Activated CD8-positive, alpha-beta memory T cell treated with anti-CD3 and anti-CD28 coated beads, Interleukin-2, amount 50 U/mL, for 4 hours (primary cell): ENCODE measurements around the gene CPEB3.
"Not testable (repeated sequence)": the region's sequence is repeated elsewhere in the genome, so short reads cannot be mapped to it uniquely, and the experiment has no call there.

Source experiments
- DNase-seq: peaks from one replicate; pipeline ENCODE4 v3.0.0-alpha.2; 2020

Gene CPEB3

GRCh38 chr10:92208157-92208720 lies 82.6 kb downstream of the CPEB3 start:
- DNase-seq: no peak

GRCh38 chr10:92207061-92207460 lies 83.8 kb downstream of the CPEB3 start:
- DNase-seq: no peak

DNA sequence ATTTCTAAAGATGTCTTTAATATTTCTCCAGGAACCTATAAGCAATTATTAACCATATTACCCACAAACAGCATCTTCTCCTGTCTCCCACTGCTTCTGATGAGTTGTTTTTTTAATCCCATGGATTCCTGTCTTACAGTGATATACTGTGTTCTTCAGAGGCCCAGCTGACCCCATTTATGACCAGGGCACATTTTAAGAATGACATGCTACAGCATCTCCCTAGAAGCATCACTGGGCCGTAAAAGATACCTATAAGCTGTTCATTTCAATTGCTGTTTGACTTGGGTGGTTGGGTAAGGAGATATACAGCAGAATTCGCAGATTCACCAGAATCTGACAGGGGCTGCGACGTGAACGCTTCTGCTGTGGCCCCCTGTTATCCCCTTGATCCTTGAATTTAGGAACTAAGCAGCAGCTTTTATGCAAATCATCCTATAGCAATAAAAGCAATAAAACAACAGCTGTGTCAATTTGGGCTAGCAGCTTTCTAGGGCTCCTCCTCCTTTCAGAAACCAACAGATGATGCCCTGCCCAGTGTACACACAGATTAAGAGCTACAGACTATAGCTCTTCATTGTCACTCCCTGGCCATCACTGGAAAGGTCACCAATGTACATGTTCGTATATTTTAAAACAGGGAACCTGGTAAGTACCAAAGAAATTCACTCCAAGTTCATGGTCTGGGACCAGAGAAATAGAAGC lies 86.8 kb downstream of the CPEB3 start:
- DNase-seq: no peak

DNA sequence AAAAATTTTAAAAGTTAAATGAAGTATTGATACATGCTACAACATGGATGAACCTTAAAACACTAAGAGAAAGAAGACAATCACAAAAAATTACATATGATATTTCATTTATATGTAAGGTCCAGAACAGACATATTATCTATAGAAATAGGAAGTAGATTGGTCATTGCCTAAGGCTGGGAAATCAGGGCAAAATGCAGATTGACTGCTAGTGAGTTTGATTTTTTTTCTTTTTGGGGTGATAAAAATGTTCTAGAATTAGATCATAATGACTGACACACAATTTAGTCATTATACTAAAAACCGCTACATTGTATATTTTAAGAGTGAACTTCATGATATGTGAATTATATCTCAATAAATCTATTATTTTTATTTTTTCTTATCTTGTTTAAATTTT lies 88.3 kb downstream of the CPEB3 start:
- no peak for DNase-seq

GRCh38 chr10:92200564-92200963 lies 90.3 kb downstream of the CPEB3 start:
- no peak for DNase-seq

DNA sequence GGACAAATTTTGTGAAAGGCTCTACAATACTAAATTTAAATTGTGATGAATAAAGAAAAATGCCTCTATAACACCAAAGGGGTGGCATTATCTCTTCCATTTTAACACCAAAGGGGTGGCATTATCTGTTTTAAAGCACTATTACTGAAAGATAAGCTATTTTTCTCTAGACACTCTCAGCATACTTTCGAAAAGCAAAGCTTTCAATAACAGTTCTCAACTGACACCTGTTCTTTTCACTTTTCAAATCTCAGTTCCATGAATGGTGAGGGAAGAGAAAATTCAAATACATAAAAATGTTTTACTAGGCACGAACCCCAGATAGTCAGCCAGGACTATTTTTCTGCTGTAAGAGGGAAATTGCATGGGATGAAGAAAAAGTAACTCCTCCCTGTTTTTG lies 103.8 kb downstream of the CPEB3 start:
- DNase-seq: no peak

DNA sequence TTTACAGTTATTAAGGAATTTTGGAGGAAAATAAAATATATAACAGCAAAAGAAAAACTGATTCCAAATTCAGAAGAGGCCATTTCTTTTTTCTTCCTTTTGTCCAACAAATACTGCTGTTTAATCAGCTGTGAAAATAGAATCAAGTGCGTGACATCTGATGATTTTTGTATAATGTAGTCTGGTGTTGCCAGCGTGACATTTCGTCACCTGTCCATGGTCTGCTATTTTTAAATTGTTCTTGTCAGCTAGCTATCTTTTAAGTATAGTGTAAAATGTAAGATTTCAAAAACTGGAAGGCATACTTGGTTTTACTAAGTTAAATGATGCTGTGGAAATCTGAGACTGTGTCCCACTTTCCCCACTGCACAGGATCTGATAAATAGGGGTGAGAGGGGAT lies 105.9 kb downstream of the CPEB3 start:
- DNase-seq: no peak

DNA sequence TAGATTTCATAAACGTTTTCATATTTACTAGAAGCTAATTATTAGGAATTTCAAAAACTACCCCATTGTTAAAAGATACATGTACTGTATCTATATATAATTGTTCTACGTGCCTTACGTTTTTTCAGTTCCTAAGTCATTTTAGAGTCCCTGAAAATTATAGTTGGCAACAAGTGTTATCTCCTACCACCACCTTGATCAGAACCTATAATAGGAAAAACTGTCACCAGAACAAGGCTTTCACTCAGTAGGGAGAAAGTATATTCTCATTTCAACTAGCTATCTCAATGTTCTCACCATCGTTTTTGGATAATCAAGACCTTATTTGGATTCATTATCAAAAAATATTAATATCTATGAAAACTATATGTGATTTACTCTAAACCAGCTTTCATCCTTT lies 107.7 kb downstream of the CPEB3 start:
- DNase-seq: no peak

DNA sequence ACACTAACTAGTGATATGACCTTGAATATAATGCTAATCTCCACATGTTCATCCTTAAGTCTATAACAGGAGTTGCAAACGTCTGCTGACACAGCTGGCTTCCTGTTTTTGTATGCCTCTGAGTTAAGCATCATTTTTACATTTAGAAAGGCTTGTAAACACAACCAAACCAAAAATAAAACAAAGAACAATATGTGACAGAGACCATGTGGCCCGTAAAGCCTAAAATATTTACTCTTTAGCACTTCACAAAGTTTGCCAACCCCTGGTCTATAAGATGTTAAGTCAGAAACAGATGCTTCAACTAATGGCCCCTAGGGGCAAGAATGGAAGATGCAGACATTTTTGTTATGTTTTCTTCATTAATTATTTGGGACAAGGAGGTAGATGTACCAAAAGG lies 109.3 kb downstream of the CPEB3 start:
- no peak for DNase-seq

- DNase-seq: no peak
Observed at GRCh38 chr10:92180399-92180798, 110.5 kb downstream of the CPEB3 start.

- no peak for DNase-seq
Observed at GRCh38 chr10:92177546-92177945, 113.3 kb downstream of the CPEB3 start.

- no peak for DNase-seq
Observed at GRCh38 chr10:92175164-92175563, 115.7 kb downstream of the CPEB3 start.

- DNase-seq: no peak
Observed at GRCh38 chr10:92173996-92174395, 116.9 kb downstream of the CPEB3 start.

- DNase-seq: no peak
Observed at GRCh38 chr10:92164036-92164696, 126.7 kb downstream of the CPEB3 start.

- no peak for DNase-seq
Observed at GRCh38 chr10:92162541-92162940, 128.3 kb downstream of the CPEB3 start.

DNA sequence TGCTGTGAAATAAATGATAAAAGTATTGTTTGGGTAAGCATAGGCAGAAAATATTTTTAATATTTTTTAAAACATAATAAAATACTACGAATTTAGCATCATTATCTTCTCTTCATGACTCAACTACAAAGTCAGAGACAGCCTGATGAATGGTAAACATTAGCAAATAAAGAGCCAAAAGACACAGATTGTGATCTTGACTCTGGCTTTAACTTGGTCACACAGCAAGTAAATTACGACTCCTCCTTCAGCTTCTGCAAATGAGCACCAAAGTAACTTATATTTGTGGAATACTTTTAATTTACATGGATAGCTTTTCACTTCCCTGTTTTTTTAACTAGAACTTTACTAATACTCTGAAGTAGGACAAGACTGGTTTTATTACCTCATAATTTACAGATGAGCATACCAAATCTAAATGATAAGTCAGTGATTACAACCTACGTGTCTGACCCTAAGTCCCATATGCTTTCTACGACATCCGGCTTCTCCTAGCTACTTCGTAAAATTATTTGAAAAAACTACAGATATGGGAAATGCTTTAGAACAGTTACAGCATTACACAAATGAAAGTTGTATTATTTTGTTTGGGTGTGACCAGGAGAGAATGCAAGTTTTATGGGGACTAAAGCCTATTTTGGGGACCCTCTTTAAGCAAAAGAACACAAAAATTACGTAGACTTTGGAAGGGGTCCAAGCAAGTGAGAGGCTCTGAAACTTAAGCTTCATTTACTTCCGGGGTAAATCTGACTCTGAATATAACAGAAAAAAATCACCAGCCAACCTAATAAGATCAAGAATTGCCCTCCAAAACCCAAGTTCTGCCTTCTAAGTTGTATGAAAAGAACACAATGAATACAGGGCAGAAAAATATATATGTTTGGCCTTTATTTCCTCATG lies 133.8 kb downstream of the CPEB3 start:
- no peak for DNase-seq

DNA sequence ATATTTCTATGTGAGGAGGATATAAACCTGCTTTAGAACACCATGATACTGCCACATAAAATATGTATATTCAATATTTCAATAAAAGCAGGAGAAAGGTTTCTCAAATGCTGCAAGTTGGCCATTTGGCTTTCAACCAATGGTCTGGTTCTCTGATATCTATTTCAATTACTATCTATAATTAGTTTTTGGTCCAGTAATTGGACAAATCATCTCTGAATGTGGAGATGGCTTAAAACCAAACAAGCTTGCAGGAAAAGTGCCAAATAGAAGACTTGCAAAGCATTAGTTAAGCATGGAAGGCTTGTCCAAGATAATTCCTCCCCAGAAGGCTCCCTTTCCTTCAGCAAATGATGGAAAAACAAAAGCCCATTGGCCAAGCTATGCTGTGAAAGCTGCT lies 140.1 kb downstream of the CPEB3 start:
- no peak for DNase-seq

DNA sequence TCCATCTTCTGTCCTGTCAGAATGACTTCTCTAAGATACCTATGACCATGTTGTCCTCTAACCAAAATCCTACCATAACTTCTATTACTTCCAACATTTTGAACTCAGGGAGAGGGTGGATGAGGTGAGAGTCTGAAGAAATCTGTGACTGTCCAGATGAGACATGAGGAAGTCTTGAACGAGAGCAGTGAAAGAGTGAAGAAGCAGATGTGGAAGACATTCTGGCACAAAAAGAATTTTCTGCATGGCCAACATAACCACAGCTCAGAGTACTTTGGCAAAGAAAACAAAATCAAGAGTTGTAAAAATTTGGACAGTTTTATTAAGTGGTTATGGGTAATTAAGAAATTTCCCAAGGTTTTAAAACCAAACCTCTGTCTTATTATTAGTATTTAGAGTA lies 141.6 kb downstream of the CPEB3 start:
- DNase-seq: no peak

DNA sequence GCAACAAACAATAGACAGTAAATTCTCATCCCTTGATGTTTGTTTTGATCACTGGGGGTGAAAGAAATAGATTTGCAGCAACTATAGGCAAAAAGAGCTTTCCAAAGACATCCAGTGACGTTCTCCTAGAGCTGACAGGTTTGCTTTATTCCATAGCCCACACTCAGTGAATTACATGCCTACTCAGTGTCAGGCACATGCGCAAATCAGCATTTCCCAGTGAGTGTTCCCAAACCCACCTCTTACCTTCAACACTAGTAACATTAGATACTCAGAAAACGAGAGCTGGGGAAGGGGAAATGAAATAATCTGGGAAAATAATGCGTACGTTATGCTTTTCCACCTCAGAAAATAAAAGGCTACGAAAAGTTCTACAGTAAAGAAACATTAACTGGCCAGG lies 144.1 kb downstream of the CPEB3 start:
- DNase-seq: no peak

GRCh38 chr10:92146107-92146506 lies 144.8 kb downstream of the CPEB3 start:
- no peak for DNase-seq

- DNase-seq: no peak
Observed at GRCh38 chr10:92142949-92143348, 147.9 kb downstream of the CPEB3 start.

- DNase-seq: no peak
Observed at GRCh38 chr10:92142512-92142911, 148.4 kb downstream of the CPEB3 start.

GRCh38 chr10:92141147-92141546 lies 149.7 kb downstream of the CPEB3 start:
- DNase-seq: not testable (repeated sequence)
